Adrenal gland (tissue), 12 donors: ENCODE data around the gene NRXN3. TPM values are rescaled to one million over a fixed set of nuclear protein-coding genes. Genes with fewer than 3 reads are reported as not detected.

Source experiments
- DNase-seq, 7 donors: peaks; one replicate each; pipeline ENCODE4 v3.0.0-alpha.2; 2019 to 2020
- H3K27ac ChIP-seq, 5 donors: fragments of 200-600 bp; sonication (generic) in 4 of 5; 1 replicate in 3 of 5; 2 replicates in 2 of 5; pipeline versions ENCODE4 v1.5.1 to v1.8.0; 2016 to 2020; ENCODE audit warnings: mild to moderate bottlenecking in 1 of 5
- H3K27me3 ChIP-seq: fragments of 200-600 bp; 2 replicates; pipeline ENCODE4 v1.8.0; 2021
- H3K36me3 ChIP-seq, 2 donors: fragments of 200-600 bp; replicated peaks in 1 of 2; 1 replicate in 1 of 2; 2 replicates in 1 of 2; pipeline versions ENCODE4 v1.5.1 to v1.8.0; 2018 to 2022
- H3K4me1 ChIP-seq, 2 donors: fragments of 200-600 bp; replicated peaks in 1 of 2; 1 replicate in 1 of 2; 2 replicates in 1 of 2; pipeline versions ENCODE4 v1.5.1 to v1.8.0; 2018 to 2021
- H3K4me3 ChIP-seq, 4 donors: fragments of 200-600 bp; sonication (generic) in 3 of 4; one replicate each; pipeline ENCODE4 v1.5.1; 2016 to 2018
- H3K9me3 ChIP-seq, 3 donors: fragments of 200-600 bp; sonication (generic) in 1 of 3; replicated peaks in 1 of 3; 1 replicate in 2 of 3; 2 replicates in 1 of 3; pipeline versions ENCODE4 v1.5.1 to v1.8.0; 2016 to 2021
- CTCF ChIP-seq, 6 experiments: fragments of 450-650 bp in 4 of 6; fragments of 200-600 bp in 2 of 6; sonication (generic) in 1 of 6; IDR thresholded peaks; 1 replicate in 5 of 6; 2 replicates in 1 of 6; pipeline versions ENCODE4 v1.5.1 to v1.8.0; 2016 to 2021; ENCODE audit warnings: antibody characterized with exemption in 6 of 6, mild to moderate bottlenecking in 2 of 6, moderate library complexity in 1 of 6
- POLR2A ChIP-seq, 2 donors: fragments of 450-650 bp; IDR thresholded peaks; one replicate each; pipeline ENCODE4 v1.6.1; 2017; ENCODE audit warnings: antibody characterized with exemption in 2 of 2, mild to moderate bottlenecking in 2 of 2, moderate library complexity in 1 of 2
- WGBS, 4 donors: extraction: QIAGEN DNeasy Blood & Tissue Kit in 2 of 4; methylation state at CpG; one replicate each; pipeline versions ENCODE4 v1.1.5 to v1.1.7; 2013 to 2017; 5-methylcytosine and 5-hydroxymethylcytosine counted together
- intact Hi-C, 2 donors: fragments of 100-400 bp; cut with DNase I; formaldehyde crosslinking; loops; one replicate each; pipeline versions ENCODE4 v1.14.1 to v1.15.0; 2022 to 2023
- polyA plus RNA-seq, 3 donors: library from polyadenylated mRNA; stranded (reverse); fragments of 200-250 nt in 2 of 3; fragments of 350-450 nt in 1 of 3; fragmentation: Illumina TruSeq in 1 of 3; extraction: RNeasy Lipid Tissue Mini Kit (QIAGEN cat#74804) in 1 of 3; gene quantifications; one replicate each; pipeline ENCODE4 v1.2.3, GENCODE V29; 2013 to 2014
- total RNA-seq, 9 donors: library from RNA; depleted of rRNA in 4 of 9; stranded (reverse); fragments of >200 nt in 4 of 9; fragments of 120-200 nt in 1 of 9; fragmentation: NEBNext Ultra II Directional in 1 of 9; extraction: Animal tissue kit (Norgen Biotek cat#: 25700) in 1 of 9; gene quantifications; one replicate each; pipeline versions ENCODE4 v1.1.0 to v1.2.4, GENCODE V29; 2013 to 2023
- donor health status: healthy with polysubstance abuse.
- donor health status: Bipolar disorder and iron deficiency.
- donor health status: DM: yes; HTN: yes; CAD: no.
- donor health status: DM: no; HTN: no; CAD: no.
- donor health status: DM: no; HTN: no; CAD: no.
- donor health status: DM: yes; HTN: yes; CAD: no.

The NRXN3 gene
- total and polyA plus RNA-seq, 12 donors: 0.09 to 8.5 (median 1.6) TPM

DNA sequence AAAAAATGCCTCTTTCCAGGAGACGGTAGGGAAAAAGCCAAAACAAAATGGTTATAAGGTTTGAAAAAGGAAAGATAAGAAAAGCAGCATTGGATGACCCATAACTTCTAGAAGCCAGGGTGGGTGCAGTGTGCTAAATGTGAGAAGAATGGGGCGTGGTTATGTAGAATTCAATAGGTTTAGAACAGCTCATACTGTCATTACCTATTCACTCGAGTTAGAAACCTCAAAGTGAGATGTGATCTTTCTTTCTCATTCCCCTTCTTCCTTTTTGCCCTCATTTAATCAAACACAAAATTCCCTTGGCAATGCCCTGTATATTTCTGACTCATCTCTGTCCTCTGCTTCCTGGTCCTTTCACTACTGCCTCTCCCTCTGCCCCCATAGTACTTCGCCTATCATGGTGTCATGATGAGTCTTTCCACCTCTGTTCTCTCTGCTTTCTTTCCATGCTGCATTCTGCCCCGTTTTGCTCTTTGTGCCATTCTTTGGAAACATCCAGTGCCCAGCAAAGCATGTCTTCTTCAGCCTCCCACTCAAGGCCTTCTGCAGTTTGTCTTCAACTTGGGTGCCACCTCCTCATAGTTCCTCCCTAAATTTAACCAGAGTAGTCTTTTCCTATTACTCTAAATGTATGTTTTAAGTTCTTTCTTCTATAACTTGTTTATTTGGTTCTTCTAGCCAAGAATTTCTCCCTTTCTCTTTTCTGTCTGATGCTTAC is 496.3 kb downstream of the NRXN3 start:
- WGBS, 4 donors: 57 to 69% (median 62%) methylated on average over 5 of the region's 5 CpGs
- DNase-seq: no peak
- Histone ChIP-seq H3K27ac (no peak overlapping the region), H3K4me3 (no peak overlapping the region), H3K36me3 (no peaks in the 10 kb centered on the region), H3K27me3 (no peaks in the 10 kb centered on the region), H3K4me1 (no peaks in the 10 kb centered on the region), H3K9me3 (no peaks in the 10 kb centered on the region)
- intact Hi-C loops: no loop called here
- TF ChIP-seq POLR2A (IDR thresholded peaks at IDR 0.05) (no peak), CTCF (IDR thresholded peaks at IDR 0.05) (no peak)

GRCh38 chr14:78667141-78667540 is 497.0 kb downstream of the NRXN3 start:
- Histone ChIP-seq H3K4me3 (no peak overlapping the region), H3K36me3 (no peaks in the 10 kb centered on the region), H3K9me3 (no peaks in the 10 kb centered on the region), H3K4me1 (no peaks in the 10 kb centered on the region), H3K27me3 (no peaks in the 10 kb centered on the region), H3K27ac (no peak overlapping the region)
- TF ChIP-seq POLR2A (IDR thresholded peaks at IDR 0.05): no peak
- DNase-seq: no peak
- intact Hi-C loops: no loop called here
- 52 to 86% (median 65%) methylated on average over 1 of the region's 1 CpG for WGBS, 4 donors

GRCh38 chr14:78673845-78674244 is 503.7 kb downstream of the NRXN3 start:
- no peak for DNase-seq
- no peak overlapping the region for H3K4me3 ChIP-seq
- H3K27ac ChIP-seq: no peak overlapping the region
- WGBS, 4 donors: 65 to 80% (median 75%) methylated on average over 2 to 3 of the region's 3 CpGs
- intact Hi-C loops: no loop called here
- TF ChIP-seq CTCF (IDR thresholded peaks at IDR 0.05): no peak
- TF ChIP-seq POLR2A (IDR thresholded peaks at IDR 0.05): no peak
- no peaks in the 10 kb centered on the region for H3K36me3 ChIP-seq
- no peaks in the 10 kb centered on the region for H3K9me3 ChIP-seq
- H3K27me3 ChIP-seq: no peaks in the 10 kb centered on the region
- no peaks in the 10 kb centered on the region for H3K4me1 ChIP-seq

GRCh38 chr14:78674820-78675219 is 504.6 kb downstream of the NRXN3 start:
- no peak for DNase-seq
- intact Hi-C loops: no loop called here

More at GRCh38 chr14:78674820-78675219, 504.6 kb downstream of the NRXN3 start:
- TF ChIP-seq CTCF (IDR thresholded peaks at IDR 0.05) (no peak), POLR2A (IDR thresholded peaks at IDR 0.05) (no peak)
- Histone ChIP-seq H3K4me3 (no peak overlapping the region), H3K36me3 (no peaks in the 10 kb centered on the region), H3K9me3 (no peaks in the 10 kb centered on the region), H3K27me3 (no peaks in the 10 kb centered on the region), H3K27ac (no peak overlapping the region), H3K4me1 (no peaks in the 10 kb centered on the region)
